Transverse colon (tissue), 4 donors: Measurements from ENCODE around the gene MRPL37. TPM values are rescaled to one million over a fixed set of nuclear protein-coding genes. Genes with fewer than 3 reads are reported as not detected.

Source experiments
- DNase-seq: peaks from one replicate; pipeline ENCODE4 v3.0.0-alpha.2; 2019
- H3K27ac ChIP-seq, 4 donors: fragments of 200-600 bp; sonication (generic); 2 replicates each; pipeline ENCODE4 v1.5.1; 2016 to 2018; ENCODE audit warnings: inconsistent platforms in 4 of 4
- H3K27me3 ChIP-seq: fragments of 200-600 bp; sonication (generic); 2 replicates; pipeline ENCODE4 v1.5.1; 2017; ENCODE audit warnings: inconsistent platforms
- H3K36me3 ChIP-seq, 4 donors: fragments of 200-600 bp; sonication (generic); 2 replicates each; pipeline ENCODE4 v1.5.1; 2017 to 2019; ENCODE audit warnings: inconsistent platforms in 4 of 4
- H3K4me1 ChIP-seq, 4 donors: fragments of 200-600 bp; sonication (generic); 2 replicates each; pipeline ENCODE4 v1.5.1; 2017 to 2020; ENCODE audit warnings: inconsistent platforms in 4 of 4
- H3K4me3 ChIP-seq, 4 donors: fragments of 200-600 bp; sonication (generic); 1 replicate in 1 of 4; 2 replicates in 3 of 4; pipeline versions ENCODE4 v1.5.1 to v1.6.1; 2017 to 2019; ENCODE audit warnings: inconsistent platforms in 4 of 4
- H3K9me3 ChIP-seq, 2 donors: fragments of 200-600 bp; sonication (generic); 2 replicates each; pipeline ENCODE4 v1.5.1; 2017 to 2019; ENCODE audit warnings: inconsistent platforms in 2 of 2
- CTCF ChIP-seq, 5 experiments: fragments of 200-600 bp in 3 of 5; fragments of 450-650 bp in 2 of 5; sonication (generic) in 3 of 5; IDR thresholded peaks; 1 replicate in 2 of 5; 2 replicates in 3 of 5; pipeline ENCODE4 v1.5.1; 2016 to 2017; ENCODE audit warnings: antibody characterized with exemption in 5 of 5, inconsistent platforms in 3 of 5, mild to moderate bottlenecking in 2 of 5, moderate library complexity in 1 of 5
- EP300 ChIP-seq: sonication (generic); formaldehyde crosslinking; IDR thresholded peaks from one replicate; pipeline ENCODE4 v1.6.1; 2017; ENCODE audit warnings: antibody characterized with exemption, low read depth
- POLR2A ChIP-seq: fragments of 450-650 bp; IDR thresholded peaks from one replicate; pipeline ENCODE4 v1.6.1; 2016; ENCODE audit warnings: antibody characterized with exemption, mild to moderate bottlenecking, moderate library complexity
- POLR2AphosphoS5 ChIP-seq, 3 donors: sonication (generic); formaldehyde crosslinking; IDR thresholded peaks; one replicate each; pipeline ENCODE4 v1.6.1; 2016; ENCODE audit warnings: antibody characterized with exemption in 3 of 3
- WGBS, 2 donors: methylation state at CpG; one replicate each; pipeline ENCODE4 v1.1.5; 2018; ENCODE audit warnings: low coverage in 1 of 2; 5-methylcytosine and 5-hydroxymethylcytosine counted together
- in situ Hi-C, 4 donors: fragments of 200-750 bp; cut with MboI; loops; one replicate each; pipeline versions ENCODE4 v1.15.0 to v1.15.1; 2017; ENCODE audit warnings: low sequenced_read_pairs in 3 of 4, low pct_ligation_motif_present in 1 of 4, low pct_unique_long_range_greater_than_20kb in 1 of 4
- intact Hi-C: fragments of 100-400 bp; cut with DNase I; formaldehyde crosslinking; loops from one replicate; pipeline ENCODE4 v1.15.1; 2023; ENCODE audit warnings: low total_unique reads
- total RNA-seq, 4 donors: library from RNA; depleted of rRNA; stranded (reverse); fragments of >200 nt; gene quantifications; one replicate each; pipeline ENCODE4 v1.1.0, GENCODE V29; 2016

MRPL37 gene
- total RNA-seq, 4 donors from 2014 or later = 9.7 to 122 (median 57.8) TPM

GRCh38 chr1:54241364-54241763 lies 41.4 kb downstream of the MRPL37 start:
- no peak for DNase-seq
- TF ChIP-seq POLR2A (no peak), CTCF (IDR thresholded peaks at IDR 0.05) (no peak), EP300 (no peak), POLR2AphosphoS5 (IDR thresholded peaks at IDR 0.05) (no peak)
- Histone ChIP-seq H3K4me3 (no peak overlapping the region), H3K27ac (no peak overlapping the region), H3K36me3 (peaks cover 0 to 18% (median 7%) of the 10 kb centered on the region in 4 donors), H3K4me1 (no peaks in the 10 kb centered on the region), H3K9me3 (no peaks in the 10 kb centered on the region), H3K27me3 (no peaks in the 10 kb centered on the region)
- in situ Hi-C loops (no loop called here), intact Hi-C loops (loop anchor here (5.0 kb wide), 1 partner anchor 404 kb away; the partner anchor contains the start of gene NDC1)
- WGBS, 2 donors = 65% methylated on average over 6 of the region's 6 CpGs; no CpG with 5 or more reads in 1 of the 2 donors

DNA sequence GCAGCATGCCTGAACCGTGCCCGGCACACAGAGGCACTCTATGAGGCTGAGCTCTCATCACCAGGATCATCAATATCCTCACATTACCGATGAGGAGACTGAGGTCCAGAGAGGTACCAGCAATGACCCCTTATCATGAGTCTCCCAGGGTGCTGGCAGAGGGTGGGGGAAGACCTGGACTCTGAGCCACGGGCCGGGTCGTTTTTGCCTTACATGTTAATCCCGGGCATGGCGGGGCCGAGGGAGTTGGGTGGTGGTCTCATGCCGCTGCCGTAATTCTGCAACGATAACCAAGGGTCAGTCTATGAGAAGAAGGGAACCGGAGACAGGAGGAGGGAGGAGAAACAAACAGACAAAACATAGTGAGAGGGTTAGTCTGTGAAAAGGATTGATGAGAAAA lies 43.1 kb downstream of the MRPL37 start:
- Histone ChIP-seq H3K4me3 (no peak overlapping the region), H3K27me3 (no peaks in the 10 kb centered on the region), H3K9me3 (no peaks in the 10 kb centered on the region), H3K27ac (no peak overlapping the region), H3K4me1 (no peaks in the 10 kb centered on the region), H3K36me3 (peaks cover 0 to 9% (median 2%) of the 10 kb centered on the region in 4 donors)
- TF ChIP-seq POLR2AphosphoS5 (IDR thresholded peaks at IDR 0.05) (no peak), EP300 (no peak), CTCF (IDR thresholded peaks at IDR 0.05) (no peak), POLR2A (no peak)
- in situ Hi-C loops = no loop called here
- no peak for DNase-seq
- intact Hi-C loops = loop anchor here (5.0 kb wide), 1 partner anchor 406 kb away; the partner anchor contains the start of gene NDC1
- 91 to 93% methylated on average over 7 to 13 of the region's 13 CpGs for WGBS, 2 donors

GRCh38 chr1:54244655-54245054 lies 44.7 kb downstream of the MRPL37 start:
- Histone ChIP-seq H3K4me1 (no peaks in the 10 kb centered on the region), H3K9me3 (no peaks in the 10 kb centered on the region), H3K27me3 (no peaks in the 10 kb centered on the region), H3K27ac (no peak overlapping the region), H3K36me3 (peaks cover 0 to 4% (median 0%) of the 10 kb centered on the region in 4 donors), H3K4me3 (no peak overlapping the region)
- DNase-seq = no peak
- 87 to 91% methylated on average over 5 to 7 of the region's 7 CpGs for WGBS, 2 donors
- TF ChIP-seq EP300 (no peak), POLR2AphosphoS5 (IDR thresholded peaks at IDR 0.05) (no peak), POLR2A (no peak), CTCF (IDR thresholded peaks at IDR 0.05) (no peak)
- in situ Hi-C loops = no loop called here
- intact Hi-C loops = loop anchor here (5.0 kb wide), 1 partner anchor 407 kb away; the partner anchor contains the start of gene NDC1

- peaks cover 0 to 4% (median 0%) of the 10 kb centered on the region in 4 donors for H3K36me3 ChIP-seq
- DNase-seq = no peak
- TF ChIP-seq CTCF (IDR thresholded peaks at IDR 0.05) (no peak), POLR2AphosphoS5 (IDR thresholded peaks at IDR 0.05) (no peak), EP300 (no peak), POLR2A (no peak)
- H3K27ac ChIP-seq = no peak overlapping the region
- H3K27me3 ChIP-seq = no peaks in the 10 kb centered on the region
- no peaks in the 10 kb centered on the region for H3K9me3 ChIP-seq
- intact Hi-C loops = no loop called here
- H3K4me3 ChIP-seq = no peak overlapping the region
- in situ Hi-C loops = no loop called here
- WGBS, 2 donors = 72% methylated on average over 4 of the region's 4 CpGs; no CpG with 5 or more reads in 1 of the 2 donors
- H3K4me1 ChIP-seq = peaks cover 0 to 3% (median 0%) of the 10 kb centered on the region in 4 donors
Observed at GRCh38 chr1:54245501-54245900, 45.5 kb downstream of the MRPL37 start.
